ENCODE results near the gene SPARCL1.

SPARCL1 gene

GRCh38 chr4:87540146-87541058 is 11.2 kb upstream of the SPARCL1 start:
- no peak for DNase-seq

- DNase-seq: no peak
Measured at GRCh38 chr4:87532907-87533306, 3.7 kb upstream of the SPARCL1 start.

GRCh38 chr4:87532109-87532508 is 2.9 kb upstream of the SPARCL1 start:
- DNase-seq: peak; percentile 0 to 39

- no peak for DNase-seq
Measured at GRCh38 chr4:87531621-87532020, 2.4 kb upstream of the SPARCL1 start.

GRCh38 chr4:87530868-87531267 is 1.7 kb upstream of the SPARCL1 start:
- no peak for DNase-seq

- no peak for DNase-seq
Measured at GRCh38 chr4:87530229-87530628, 1.1 kb upstream of the SPARCL1 start.

- no peak for DNase-seq
Measured at GRCh38 chr4:87527431-87528220, 1.6 kb downstream of the SPARCL1 start.

GRCh38 chr4:87525636-87526295 is 3.4 kb downstream of the SPARCL1 start:
- no peak for DNase-seq

GRCh38 chr4:87524456-87524855 is 4.7 kb downstream of the SPARCL1 start:
- DNase-seq: no peak

GRCh38 chr4:87523307-87523706 is 5.9 kb downstream of the SPARCL1 start:
- peak; percentile 4 to 55 for DNase-seq

- peak; percentile 21 to 46 for DNase-seq
Measured at GRCh38 chr4:87521757-87522374, 7.3 kb downstream of the SPARCL1 start.

- DNase-seq: no peak
Measured at GRCh38 chr4:87521319-87521718, 7.9 kb downstream of the SPARCL1 start.

GRCh38 chr4:87517621-87518020 is 11.6 kb downstream of the SPARCL1 start:
- no peak for DNase-seq

- DNase-seq: no peak
Measured at GRCh38 chr4:87516683-87517082, 12.5 kb downstream of the SPARCL1 start.

- no peak for DNase-seq
Measured at GRCh38 chr4:87512400-87512799, 16.8 kb downstream of the SPARCL1 start.

GRCh38 chr4:87511500-87511899 is 17.7 kb downstream of the SPARCL1 start:
- no peak for DNase-seq

GRCh38 chr4:87510747-87511146 is 18.4 kb downstream of the SPARCL1 start:
- no peak for DNase-seq

- no peak for DNase-seq
Measured at GRCh38 chr4:87506974-87507701, 22.0 kb downstream of the SPARCL1 start.

- DNase-seq: no peak
Measured at GRCh38 chr4:87505862-87506261, 23.3 kb downstream of the SPARCL1 start.

- DNase-seq: no peak
Measured at GRCh38 chr4:87502580-87503238, 26.5 kb downstream of the SPARCL1 start.

- no peak for DNase-seq
Measured at GRCh38 chr4:87500092-87500462, 29.1 kb downstream of the SPARCL1 start.

Data from NCI-H524 (cell line).